ENCODE results near the gene ELL2. TPM values are rescaled to one million over a fixed set of nuclear protein-coding genes. Genes with fewer than 3 reads are reported as not detected.

The ELL2 gene
- polyA plus RNA-seq, 1 donor from 2014 or later = 1.4 TPM

GRCh38 chr5:95967236-95967635, 5.6 kb upstream of the ELL2 start:
- no peaks in the 10 kb centered on the region for H3K79me2 ChIP-seq (replicated peaks; ENCODE audit: insufficient read depth, low read length)
- no peaks in the 10 kb centered on the region for H3K9me2 ChIP-seq (ENCODE audit: insufficient read depth, low read length)
- H3K4me3 ChIP-seq (ENCODE audit: low read length) = no peak overlapping the region
- no peak overlapping the region for H3K9ac ChIP-seq (ENCODE audit: low read length)
- H3K27me3 ChIP-seq (ENCODE audit: insufficient read depth, low read depth, low read length) = no peaks in the 10 kb centered on the region
- H3K27ac ChIP-seq (ENCODE audit: low read length) = no peak overlapping the region
- H3K4me2 ChIP-seq (ENCODE audit: low read length) = no peak overlapping the region
- no peaks in the 10 kb centered on the region for H4K20me1 ChIP-seq (ENCODE audit: insufficient read depth)
- no peaks in the 10 kb centered on the region for H3K36me3 ChIP-seq (ENCODE audit: insufficient read depth, low read length)
- no peak for TF ChIP-seq POLR2AphosphoS5 (IDR thresholded peaks at IDR 0.05)
- no peak for TF ChIP-seq MXI1 (conservative IDR thresholded peaks at IDR 0.05; ENCODE audit: poor library complexity, severe bottlenecking)
- no peak for TF ChIP-seq EP300 (conservative IDR thresholded peaks at IDR 0.05; ENCODE audit: poor library complexity, severe bottlenecking)
- TF ChIP-seq TAF1 (IDR thresholded peaks at IDR 0.05; ENCODE audit: low read depth) = no peak
- TF ChIP-seq EZH2 (IDR thresholded peaks at IDR 0.05; ENCODE audit: borderline replicate concordance, insufficient read depth, low read length, poor library complexity, severe bottlenecking) = no peak
- TF ChIP-seq RAD21 (conservative IDR thresholded peaks at IDR 0.05) = no peak
- TF ChIP-seq SMC3 (conservative IDR thresholded peaks at IDR 0.05; ENCODE audit: poor library complexity) = no peak
- TF ChIP-seq REST (IDR thresholded peaks at IDR 0.05; ENCODE audit: borderline replicate concordance) = no peak
- TF ChIP-seq, protein P1, sequence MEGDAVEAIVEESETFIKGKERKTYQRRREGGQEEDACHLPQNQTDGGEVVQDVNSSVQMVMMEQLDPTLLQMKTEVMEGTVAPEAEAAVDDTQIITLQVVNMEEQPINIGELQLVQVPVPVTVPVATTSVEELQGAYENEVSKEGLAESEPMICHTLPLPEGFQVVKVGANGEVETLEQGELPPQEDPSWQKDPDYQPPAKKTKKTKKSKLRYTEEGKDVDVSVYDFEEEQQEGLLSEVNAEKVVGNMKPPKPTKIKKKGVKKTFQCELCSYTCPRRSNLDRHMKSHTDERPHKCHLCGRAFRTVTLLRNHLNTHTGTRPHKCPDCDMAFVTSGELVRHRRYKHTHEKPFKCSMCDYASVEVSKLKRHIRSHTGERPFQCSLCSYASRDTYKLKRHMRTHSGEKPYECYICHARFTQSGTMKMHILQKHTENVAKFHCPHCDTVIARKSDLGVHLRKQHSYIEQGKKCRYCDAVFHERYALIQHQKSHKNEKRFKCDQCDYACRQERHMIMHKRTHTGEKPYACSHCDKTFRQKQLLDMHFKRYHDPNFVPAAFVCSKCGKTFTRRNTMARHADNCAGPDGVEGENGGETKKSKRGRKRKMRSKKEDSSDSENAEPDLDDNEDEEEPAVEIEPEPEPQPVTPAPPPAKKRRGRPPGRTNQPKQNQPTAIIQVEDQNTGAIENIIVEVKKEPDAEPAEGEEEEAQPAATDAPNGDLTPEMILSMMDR (IDR thresholded peaks at IDR 0.05; ENCODE audit: poor library complexity, severe bottlenecking) = no peak
- no peaks in the 10 kb centered on the region for H3F3A ChIP-seq (ENCODE audit: insufficient read depth, low read length, poor library complexity, severe bottlenecking)
- no peak overlapping the region for H2AFZ ChIP-seq (ENCODE audit: low read depth, low read length)
- no peaks in the 10 kb centered on the region for H3K9me3 ChIP-seq (ENCODE audit: low read length)

DNA sequence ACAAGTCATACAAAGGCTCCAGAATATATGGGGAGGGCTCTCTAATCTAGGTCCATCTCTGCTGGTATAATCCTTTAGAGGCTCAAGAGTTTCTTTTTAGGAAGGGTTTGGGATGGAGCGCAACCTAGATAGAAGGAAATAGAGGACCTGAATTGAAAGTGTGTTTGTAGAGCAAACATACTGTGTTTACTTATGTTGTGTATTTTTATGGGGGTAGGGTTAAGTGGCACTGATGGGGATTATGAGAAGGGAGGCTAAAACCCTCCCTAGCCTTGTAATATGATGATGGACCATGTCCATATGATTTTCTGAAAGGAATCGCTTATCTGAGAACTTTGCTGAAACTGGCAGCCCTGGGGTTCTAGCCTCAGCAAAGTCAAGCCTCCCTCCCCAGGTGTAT, 4.4 kb upstream of the ELL2 start:
- Histone ChIP-seq H3K79me2 (replicated peaks; ENCODE audit: insufficient read depth, low read length) (no peaks in the 10 kb centered on the region), H3K36me3 (ENCODE audit: insufficient read depth, low read length) (no peaks in the 10 kb centered on the region), H2AFZ (ENCODE audit: low read depth, low read length) (no peak overlapping the region), H4K20me1 (ENCODE audit: insufficient read depth) (no peaks in the 10 kb centered on the region), H3K9me2 (ENCODE audit: insufficient read depth, low read length) (no peaks in the 10 kb centered on the region), H3K27ac (ENCODE audit: low read length) (no peak overlapping the region), H3K9me3 (ENCODE audit: low read length) (no peaks in the 10 kb centered on the region), H3K4me2 (ENCODE audit: low read length) (no peak overlapping the region), H3K27me3 (ENCODE audit: insufficient read depth, low read depth, low read length) (peaks cover 1% of the 10 kb centered on the region), H3K4me3 (ENCODE audit: low read length) (no peak overlapping the region), H3F3A (ENCODE audit: insufficient read depth, low read length, poor library complexity, severe bottlenecking) (no peaks in the 10 kb centered on the region), H3K9ac (ENCODE audit: low read length) (no peak overlapping the region)
- TF ChIP-seq SMC3 (conservative IDR thresholded peaks at IDR 0.05; ENCODE audit: poor library complexity) (no peak), POLR2AphosphoS5 (IDR thresholded peaks at IDR 0.05) (no peak), MXI1 (conservative IDR thresholded peaks at IDR 0.05; ENCODE audit: poor library complexity, severe bottlenecking) (no peak), EZH2 (IDR thresholded peaks at IDR 0.05; ENCODE audit: borderline replicate concordance, insufficient read depth, low read length, poor library complexity, severe bottlenecking) (no peak), REST (IDR thresholded peaks at IDR 0.05; ENCODE audit: borderline replicate concordance) (no peak), EP300 (conservative IDR thresholded peaks at IDR 0.05; ENCODE audit: poor library complexity, severe bottlenecking) (no peak), RAD21 (conservative IDR thresholded peaks at IDR 0.05) (no peak), TAF1 (IDR thresholded peaks at IDR 0.05; ENCODE audit: low read depth) (no peak)
- TF ChIP-seq, protein P1 (IDR thresholded peaks at IDR 0.05; ENCODE audit: poor library complexity, severe bottlenecking) = no peak

All from neural cell (in vitro differentiated cells).